Neural progenitor cell (in vitro differentiated cells): ENCODE data around the gene PKD1.
"Not testable (repeated sequence)": the region's sequence is repeated elsewhere in the genome, so short reads cannot be mapped to it uniquely, and the experiment has no call there.

Source experiments
- EZH2 ChIP-seq: fragments of 200-600 bp; sonication (generic); IDR thresholded peaks from 2 replicates; pipeline ENCODE4 v1.6.1; 2017; ENCODE audit warnings: antibody characterized with exemption, mild to moderate bottlenecking, moderate library complexity
- EZH2phosphoT487 ChIP-seq: fragments of 200-600 bp; sonication (generic); IDR thresholded peaks from 2 replicates; pipeline ENCODE4 v1.6.1; 2017; ENCODE audit warnings: antibody characterized with exemption
- TF ChIP-seq, protein P1 (sequence below): fragments of 200-600 bp; sonication (generic); IDR thresholded peaks from 2 replicates; pipeline ENCODE4 v1.5.1; 2017; ENCODE audit warnings: antibody characterized with exemption, mild to moderate bottlenecking

DNA sequence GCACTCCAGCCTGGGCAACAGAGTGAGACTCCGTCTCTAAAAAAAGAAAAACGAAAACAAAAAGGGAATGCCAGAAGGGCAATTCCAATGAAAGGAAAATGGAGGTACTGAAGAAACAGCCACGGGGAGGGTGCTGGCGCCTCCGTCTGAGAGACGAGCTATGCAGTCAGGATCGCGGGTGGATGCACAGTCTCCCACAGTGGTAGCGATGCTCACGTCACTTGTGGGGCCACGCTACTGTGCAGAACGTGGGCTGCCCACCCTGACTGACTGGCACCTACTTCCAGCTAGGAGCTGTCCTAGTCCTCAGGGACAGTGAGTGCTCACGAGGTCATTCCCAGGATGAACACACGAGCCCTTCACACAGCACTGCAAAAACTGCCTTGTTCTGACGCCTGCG, 34.1 kb downstream of the PKD1 start:
- TF ChIP-seq, protein P1, sequence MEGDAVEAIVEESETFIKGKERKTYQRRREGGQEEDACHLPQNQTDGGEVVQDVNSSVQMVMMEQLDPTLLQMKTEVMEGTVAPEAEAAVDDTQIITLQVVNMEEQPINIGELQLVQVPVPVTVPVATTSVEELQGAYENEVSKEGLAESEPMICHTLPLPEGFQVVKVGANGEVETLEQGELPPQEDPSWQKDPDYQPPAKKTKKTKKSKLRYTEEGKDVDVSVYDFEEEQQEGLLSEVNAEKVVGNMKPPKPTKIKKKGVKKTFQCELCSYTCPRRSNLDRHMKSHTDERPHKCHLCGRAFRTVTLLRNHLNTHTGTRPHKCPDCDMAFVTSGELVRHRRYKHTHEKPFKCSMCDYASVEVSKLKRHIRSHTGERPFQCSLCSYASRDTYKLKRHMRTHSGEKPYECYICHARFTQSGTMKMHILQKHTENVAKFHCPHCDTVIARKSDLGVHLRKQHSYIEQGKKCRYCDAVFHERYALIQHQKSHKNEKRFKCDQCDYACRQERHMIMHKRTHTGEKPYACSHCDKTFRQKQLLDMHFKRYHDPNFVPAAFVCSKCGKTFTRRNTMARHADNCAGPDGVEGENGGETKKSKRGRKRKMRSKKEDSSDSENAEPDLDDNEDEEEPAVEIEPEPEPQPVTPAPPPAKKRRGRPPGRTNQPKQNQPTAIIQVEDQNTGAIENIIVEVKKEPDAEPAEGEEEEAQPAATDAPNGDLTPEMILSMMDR = not testable (repeated sequence)
- TF ChIP-seq EZH2, EZH2phosphoT487: not testable (repeated sequence)
